Heart right ventricle (tissue), 16 donors: ENCODE results near the gene HELZ. TPM values are rescaled to one million over a fixed set of nuclear protein-coding genes. Genes with fewer than 3 reads are reported as not detected.

Source experiments
- ATAC-seq, 8 donors: fragments of 200-7000 bp; cut with Tn5 transposase; one replicate each; pipeline ENCODE4 v1.9.1; 2020; ENCODE audit warnings: mild to moderate bottlenecking in 8 of 8, moderate library complexity in 8 of 8, moderate number of reproducible peaks in 1 of 8
- DNase-seq, 2 donors: peaks; one replicate each; pipeline ENCODE4 v3.0.0-alpha.2; 2020
- H3K27ac ChIP-seq, 10 donors: fragments of 200-600 bp; sonication (generic) in 2 of 10; one replicate each; pipeline versions ENCODE4 v1.5.0 to v1.8.0; 2020 to 2022; ENCODE audit warnings: mild to moderate bottlenecking in 3 of 10
- H3K27me3 ChIP-seq, 7 donors: fragments of 200-600 bp; one replicate each; pipeline ENCODE4 v1.8.0; 2021 to 2022; ENCODE audit warnings: mild to moderate bottlenecking in 2 of 7
- H3K36me3 ChIP-seq, 9 donors: fragments of 200-600 bp; sonication (generic) in 1 of 9; one replicate each; pipeline versions ENCODE4 v1.5.0 to v1.8.0; 2020 to 2022; ENCODE audit warnings: mild to moderate bottlenecking in 2 of 9
- H3K4me1 ChIP-seq, 9 donors: fragments of 200-600 bp; sonication (generic) in 1 of 9; one replicate each; pipeline versions ENCODE4 v1.5.0 to v1.8.0; 2020 to 2022; ENCODE audit warnings: mild to moderate bottlenecking in 4 of 9
- H3K4me3 ChIP-seq, 10 donors: fragments of 200-600 bp; sonication (generic) in 2 of 10; one replicate each; pipeline versions ENCODE4 v1.5.0 to v1.8.0; 2020 to 2022; ENCODE audit warnings: mild to moderate bottlenecking in 7 of 10, moderate library complexity in 2 of 10
- H3K9me3 ChIP-seq, 11 donors: fragments of 200-600 bp in 10 of 11; sonication (generic) in 2 of 11; one replicate each; pipeline versions ENCODE4 v1.5.0 to v1.8.0; 2013 to 2022; ENCODE audit warnings: mild to moderate bottlenecking in 2 of 11, control low read depth in 1 of 11, moderate library complexity in 1 of 11
- CTCF ChIP-seq, 9 donors: fragments of 200-600 bp; sonication (generic) in 2 of 9; IDR thresholded peaks; one replicate each; pipeline versions ENCODE4 v1.5.0 to v1.8.0; 2021 to 2022; ENCODE audit warnings: antibody characterized with exemption in 9 of 9, mild to moderate bottlenecking in 5 of 9, moderate library complexity in 1 of 9
- WGBS, 2 donors: extraction: QIAGEN DNeasy Blood & Tissue Kit; methylation state at CpG; one replicate each; pipeline ENCODE4 v1.1.7; 2013; ENCODE audit warnings: inconsistent platforms in 1 of 2; 5-methylcytosine and 5-hydroxymethylcytosine counted together
- intact Hi-C, 10 donors: fragments of 100-400 bp; cut with DNase I; formaldehyde crosslinking; loops; one replicate each; pipeline versions ENCODE4 v1.11.1 to v1.14.2; 2022
- polyA plus RNA-seq, 2 donors: library from polyadenylated mRNA; stranded (reverse); fragments of 200-250 nt; gene quantifications; one replicate each; pipeline ENCODE4 v1.2.3, GENCODE V29; 2013
- total RNA-seq, 10 donors: library from RNA; stranded (reverse); fragmentation: NEBNext Ultra II Directional in 3 of 10; extraction: Animal tissue kit (Norgen Biotek cat#: 25700) in 3 of 10; gene quantifications; one replicate each; pipeline versions ENCODE4 v1.2.1 to v1.2.4, GENCODE V29; 2021 to 2023
- donor health status: Arrhythmogenic right ventricular cardiomyopathy.
- donor health status: ischemic (EF 13 %, LVEDD 7.1; RV severe dilation, severe dysfunction).
- donor health status: healthy with polysubstance abuse.
- donor health status: DM: no; HTN: yes; CAD: no.
- donor health status: DM: no; HTN: no; CAD: no.
- donor health status: ischemic (EF 25% LVEDD 6.9; RV normal size, moderate dysfunction).
- donor health status: ischemic (EF 25% LVEDD 5.7; RV mildly dilated, moderate dysfunction).
- donor health status: healthy.
- donor health status: DM: yes; HTN: yes; CAD: no.
- donor health status: Ischemic cardiomyopathy.
- donor health status: ischemic (EF 35%, LVEDD 5.7; RV mildly dilated, moderate dysfunction).
- donor health status: nonischemic (EF 11% LVEDD 7.7; RV severe dilation, severe dysfunction).
- donor health status: DM: yes; HTN: yes; CAD: no.
- donor health status: PGD.
- donor health status: ischemic (EF 29% LVEDD 5.4; RV normal size, mild dysfunction).
- donor health status: nonischemic (EF 23%, LVEDD 6.1; RV moderate dilation, normal function).

HELZ gene
- total and polyA plus RNA-seq, 12 donors: 2.4 to 50.3 (median 40.6) TPM

GRCh38 chr17:67130768-67131167, 114.2 kb downstream of the HELZ start:
- Histone ChIP-seq H3K4me3 (no peak overlapping the region), H3K4me1 (peaks cover 0 to 6% (median 0%) of the 10 kb centered on the region in 9 donors), H3K27ac (no peak overlapping the region), H3K27me3 (no peaks in the 10 kb centered on the region), H3K36me3 (peaks cover 0 to 83% (median 7%) of the 10 kb centered on the region in 9 donors), H3K9me3 (no peaks in the 10 kb centered on the region)
- intact Hi-C loops: no loop called here
- 95 to 98% methylated on average over 4 of the region's 4 CpGs for WGBS, 2 donors
- DNase-seq (no peak), ATAC-seq (no peak)
- TF ChIP-seq CTCF (IDR thresholded peaks at IDR 0.05): no peak

- Histone ChIP-seq H3K27ac (no peak overlapping the region), H3K9me3 (no peaks in the 10 kb centered on the region), H3K4me3 (no peak overlapping the region), H3K36me3 (peaks cover 0 to 76% (median 4%) of the 10 kb centered on the region in 9 donors), H3K4me1 (peaks cover 0 to 6% (median 0%) of the 10 kb centered on the region in 9 donors), H3K27me3 (no peaks in the 10 kb centered on the region)
- no peak for TF ChIP-seq CTCF (IDR thresholded peaks at IDR 0.05)
- intact Hi-C loops: no loop called here
- DNase-seq (no peak), ATAC-seq (no peak)
- WGBS, 2 donors: 93% methylated on average over 3 of the region's 3 CpGs
Observed at GRCh38 chr17:67129283-67129682, 115.7 kb downstream of the HELZ start.

GRCh38 chr17:67128700-67129099, 116.3 kb downstream of the HELZ start:
- no peak overlapping the region for H3K27ac ChIP-seq
- H3K27me3 ChIP-seq: no peaks in the 10 kb centered on the region
- peaks cover 0 to 76% (median 5%) of the 10 kb centered on the region in 9 donors for H3K36me3 ChIP-seq
- no peak for DNase-seq
- 93% methylated on average over 3 of the region's 3 CpGs for WGBS, 2 donors
- no peak overlapping the region for H3K4me3 ChIP-seq
- TF ChIP-seq CTCF (IDR thresholded peaks at IDR 0.05): no peak
- H3K4me1 ChIP-seq: peaks cover 0 to 6% (median 0%) of the 10 kb centered on the region in 9 donors
- intact Hi-C loops: no loop called here
- ATAC-seq: no peak
- H3K9me3 ChIP-seq: no peaks in the 10 kb centered on the region

- H3K9me3 ChIP-seq: no peaks in the 10 kb centered on the region
- H3K27ac ChIP-seq: no peak overlapping the region
- DNase-seq (no peak), ATAC-seq (no peak)
- TF ChIP-seq CTCF (IDR thresholded peaks at IDR 0.05): no peak
- H3K36me3 ChIP-seq: peaks cover 0 to 75% (median 5%) of the 10 kb centered on the region in 9 donors
- H3K4me1 ChIP-seq: peaks cover 0 to 6% (median 0%) of the 10 kb centered on the region in 9 donors
- no peaks in the 10 kb centered on the region for H3K27me3 ChIP-seq
- intact Hi-C loops: no loop called here
- 83 to 86% methylated on average over 2 of the region's 2 CpGs for WGBS, 2 donors
- H3K4me3 ChIP-seq: no peak overlapping the region
Observed at GRCh38 chr17:67127925-67128324, 117.1 kb downstream of the HELZ start.
